ENCODE measurements around the gene ANKMY1.
A peak's percentile ranks its signal among the peaks of the same experiment; 100 is the strongest.

- peak in 2 of 12 donors; percentile 2 to 15 for TF ChIP-seq CTCF (IDR thresholded peaks at IDR 0.05)
- TF ChIP-seq POLR2A (IDR thresholded peaks at IDR 0.05), result peak in 1 of 2 donors; percentile 64
Observed at GRCh38 chr2:240561325-240561971, 3.7 kb upstream of the ANKMY1 start.
